Activated CD4-positive, alpha-beta T cell treated with anti-CD3 and anti-CD28 coated beads, Interleukin-2, amount 50 U/mL, for 24 hours (primary cell): ENCODE results near the gene KRTAP16-1.
"Not testable (repeated sequence)": the region's sequence is repeated elsewhere in the genome, so short reads cannot be mapped to it uniquely, and the experiment has no call there.

Experiments
- DNase-seq, 2 donors: peaks; one replicate each; pipeline ENCODE4 v3.0.0-alpha.2; 2020; ENCODE audit warnings: low read depth in 1 of 2, low spot score in 1 of 2

The KRTAP16-1 gene

GRCh38 chr17:41302981-41303380 is 6.1 kb downstream of the KRTAP16-1 start:
- DNase-seq, result no peak

- DNase-seq, result no peak
These were observed 6.9 kb downstream of the KRTAP16-1 start, which contains the start of gene KRTAP29-1 for GRCh38 chr17:41301916-41302901. TSS of gene KRTAP29-1 (minus strand) at chr17:41302851. CDS start at chr17:41302851, 0 bp downstream.

GRCh38 chr17:41301204-41301790 is 7.8 kb downstream of the KRTAP16-1 start:
- DNase-seq, result no peak

GRCh38 chr17:41298458-41299135 is 10.5 kb downstream of the KRTAP16-1 start:
- DNase-seq, result no peak

- DNase-seq, result no peak
These were observed 12.3 kb downstream of the KRTAP16-1 start for GRCh38 chr17:41296846-41297245.

GRCh38 chr17:41294016-41294415 is 15.1 kb downstream of the KRTAP16-1 start:
- no peak for DNase-seq

- no peak for DNase-seq
These were observed 22.1 kb downstream of the KRTAP16-1 start for GRCh38 chr17:41287050-41287449.

- DNase-seq, result no peak
These were observed 24.6 kb downstream of the KRTAP16-1 start for GRCh38 chr17:41284546-41284945.

GRCh38 chr17:41284043-41284442 is 25.1 kb downstream of the KRTAP16-1 start:
- no peak for DNase-seq

- no peak for DNase-seq
These were observed 30.7 kb downstream of the KRTAP16-1 start for GRCh38 chr17:41278176-41278955.

GRCh38 chr17:41275648-41276190 is 33.4 kb downstream of the KRTAP16-1 start, which contains the start of gene KRTAP9-7:
TSS of gene KRTAP9-7 (plus strand) at chr17:41275698. CDS start at chr17:41275698, 0 bp downstream.
- DNase-seq, result not testable (repeated sequence)

GRCh38 chr17:41271858-41272257 is 37.3 kb downstream of the KRTAP16-1 start:
- no peak for DNase-seq

- DNase-seq, result not testable (repeated sequence)
These were observed 37.8 kb downstream of the KRTAP16-1 start for GRCh38 chr17:41271323-41271722.

- DNase-seq, result no peak
These were observed 41.4 kb downstream of the KRTAP16-1 start for GRCh38 chr17:41267711-41268110.

GRCh38 chr17:41265078-41265477 is 44.0 kb downstream of the KRTAP16-1 start, which contains the start of gene KRTAP9-6:
TSS of gene KRTAP9-6 (plus strand) at chr17:41265378. CDS start at chr17:41265378, 0 bp downstream.
- no peak for DNase-seq

GRCh38 chr17:41264599-41264998 is 44.5 kb downstream of the KRTAP16-1 start:
- DNase-seq, result no peak

- DNase-seq, result no peak
These were observed 45.9 kb downstream of the KRTAP16-1 start for GRCh38 chr17:41263212-41263611.

GRCh38 chr17:41258406-41258805 is 50.7 kb downstream of the KRTAP16-1 start:
- no peak for DNase-seq
